ENCODE measurements around the gene KATNBL1.
"Not testable (repeated sequence)": the region's sequence is repeated elsewhere in the genome, so short reads cannot be mapped to it uniquely, and the experiment has no call there.

KATNBL1 gene

GRCh38 chr15:34193272-34193671 is 16.6 kb downstream of the KATNBL1 start:
- DNase-seq: not testable (repeated sequence)

DNA sequence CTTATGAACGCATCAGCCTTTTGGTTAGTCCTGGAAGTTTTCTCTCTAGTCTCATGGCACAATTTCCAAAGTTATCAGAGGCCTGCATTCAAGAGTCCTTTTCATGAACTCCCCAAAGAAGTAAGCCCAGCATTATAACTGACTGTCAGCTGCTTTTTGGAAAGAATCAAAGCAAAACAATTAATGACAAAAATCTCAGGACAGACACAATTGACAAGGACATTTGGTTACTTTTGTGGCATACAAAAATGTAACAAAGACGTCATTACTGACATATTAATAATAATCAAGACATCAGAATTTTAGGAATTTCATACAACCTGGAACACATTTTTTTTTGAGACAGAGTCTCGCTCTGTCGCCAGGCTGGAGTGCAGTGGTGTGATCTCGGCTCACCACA is 21.2 kb downstream of the KATNBL1 start:
- DNase-seq: no peak

GRCh38 chr15:34185666-34186065 is 24.2 kb downstream of the KATNBL1 start:
- DNase-seq: no peak

- DNase-seq: no peak
These were observed 27.0 kb downstream of the KATNBL1 start for GRCh38 chr15:34182942-34183341.

DNA sequence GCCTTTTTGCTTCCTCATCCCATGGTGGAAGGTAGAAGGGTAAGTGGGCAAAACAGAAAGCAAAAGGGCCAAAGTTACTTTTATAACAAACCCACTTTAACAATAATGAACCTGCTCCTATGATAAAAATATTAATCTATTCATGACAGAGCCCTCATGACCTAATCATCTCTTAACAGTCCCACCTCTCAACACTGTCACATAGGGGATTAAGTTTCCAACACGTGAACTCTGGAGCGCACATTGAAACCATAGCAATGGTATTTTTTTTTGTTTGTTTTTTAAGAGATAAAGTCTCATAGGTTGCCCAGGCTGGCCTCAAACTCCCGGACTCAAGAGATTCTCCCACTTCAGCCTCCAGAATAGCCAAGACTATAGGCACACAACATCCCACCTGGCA is 30.7 kb downstream of the KATNBL1 start:
- DNase-seq: no peak

GRCh38 chr15:34165987-34166573 is 43.8 kb downstream of the KATNBL1 start:
- not testable (repeated sequence) for DNase-seq

GRCh38 chr15:34161329-34161963 is 48.5 kb downstream of the KATNBL1 start:
- DNase-seq: no peak

GRCh38 chr15:34160735-34161134 is 49.2 kb downstream of the KATNBL1 start:
- no peak for DNase-seq

DNA sequence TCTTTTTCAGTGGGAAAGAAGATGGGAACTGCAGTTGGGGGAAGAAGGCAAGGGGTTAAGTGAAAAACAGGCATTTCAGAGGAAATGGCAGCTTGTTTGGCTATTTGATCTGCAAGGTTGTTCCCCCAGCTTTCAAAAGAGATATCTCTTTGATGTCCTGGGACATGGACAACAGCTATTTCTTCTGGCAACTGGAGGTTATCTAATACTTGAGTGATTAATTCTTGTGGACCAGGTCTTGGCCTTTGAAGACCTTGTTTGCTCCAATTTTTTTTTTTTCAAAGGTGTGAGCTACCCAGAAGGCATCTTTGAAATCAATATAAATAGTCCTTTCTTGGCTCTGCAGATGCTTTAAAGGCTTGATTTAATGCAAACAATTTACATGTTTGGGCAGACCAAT is 51.5 kb downstream of the KATNBL1 start:
- no peak for DNase-seq

GRCh38 chr15:34155859-34156258 is 54.0 kb downstream of the KATNBL1 start:
- no peak for DNase-seq

DNA sequence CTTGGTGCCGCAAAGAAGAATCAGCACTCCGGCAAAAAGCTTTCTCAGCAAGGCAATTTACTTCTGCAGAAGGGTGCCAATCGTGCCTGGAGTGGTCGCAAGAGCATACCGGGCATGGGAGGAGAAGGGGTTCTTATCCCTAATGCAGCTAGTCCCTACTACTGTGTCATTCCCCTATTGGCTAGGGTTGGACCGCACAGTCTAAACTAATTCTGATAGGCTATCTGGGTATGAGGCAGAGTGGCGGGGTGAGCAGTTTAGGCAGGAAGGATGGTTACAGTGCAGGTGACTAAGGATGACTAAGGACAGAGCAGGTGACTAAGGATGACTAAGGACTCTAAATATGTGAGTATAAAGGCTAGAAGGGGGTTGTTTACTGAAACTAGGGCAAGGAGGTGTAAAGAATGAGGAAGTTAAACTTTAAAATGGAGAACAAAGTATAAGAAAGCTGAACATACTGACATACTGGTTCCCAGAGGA is 55.1 kb downstream of the KATNBL1 start:
- no peak for DNase-seq

DNA sequence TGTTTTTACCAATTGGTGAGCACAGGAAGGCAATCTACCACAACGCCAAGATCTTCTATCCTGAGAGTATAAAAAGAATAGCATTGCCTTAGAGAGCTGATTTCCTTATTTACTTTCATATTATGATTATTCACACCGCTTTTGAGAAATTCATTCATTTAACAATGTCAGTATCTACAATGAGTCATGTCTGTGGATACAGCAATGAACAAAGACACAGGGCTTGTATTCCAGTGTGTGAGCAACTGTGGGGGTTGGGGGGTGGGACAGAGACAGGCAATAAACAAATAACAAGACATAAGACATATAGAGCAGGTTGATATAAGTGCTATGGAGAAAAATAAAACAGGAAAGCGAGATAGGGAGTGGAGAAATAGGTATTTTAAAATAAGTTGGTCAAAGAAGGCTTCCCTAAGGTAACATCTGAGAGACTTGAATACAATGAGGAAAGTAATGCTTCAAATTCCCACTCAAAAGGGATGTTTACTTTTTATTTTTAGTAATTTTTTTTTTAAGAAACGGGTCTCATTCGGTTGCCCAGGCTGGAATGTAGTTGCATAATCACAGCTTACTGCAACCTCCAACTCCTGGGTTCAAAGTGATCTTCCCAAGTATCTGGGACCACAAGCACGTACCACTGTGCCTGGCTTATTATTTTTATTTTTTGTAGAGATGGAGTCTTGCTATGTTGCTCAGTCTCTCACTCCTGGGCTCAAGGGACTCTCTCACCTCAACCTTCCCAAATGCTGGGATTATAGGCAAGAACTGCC is 62.3 kb downstream of the KATNBL1 start:
- DNase-seq: peak in 1 of 2 experiments; percentile 4

GRCh38 chr15:34133511-34133910 is 76.4 kb downstream of the KATNBL1 start:
- DNase-seq: no peak

DNA sequence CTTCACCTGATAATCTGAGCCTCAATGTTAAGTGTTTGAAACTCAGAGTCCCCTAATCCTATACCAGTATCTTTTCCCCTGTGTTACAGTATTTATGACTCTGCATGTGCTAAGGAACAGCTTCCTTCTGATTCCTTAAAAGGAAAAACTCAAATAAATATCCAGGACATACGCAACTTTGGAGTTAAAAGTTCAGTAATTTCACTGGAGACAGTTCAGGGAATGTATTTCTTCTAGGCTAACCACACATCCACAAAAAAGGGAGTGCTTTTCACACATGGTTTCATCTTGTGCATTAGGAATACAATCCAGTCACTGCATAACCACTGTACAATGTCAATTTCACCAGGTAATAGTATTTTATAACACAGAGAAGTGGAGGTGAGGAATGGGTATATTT is 77.0 kb downstream of the KATNBL1 start:
- no peak for DNase-seq

DNA sequence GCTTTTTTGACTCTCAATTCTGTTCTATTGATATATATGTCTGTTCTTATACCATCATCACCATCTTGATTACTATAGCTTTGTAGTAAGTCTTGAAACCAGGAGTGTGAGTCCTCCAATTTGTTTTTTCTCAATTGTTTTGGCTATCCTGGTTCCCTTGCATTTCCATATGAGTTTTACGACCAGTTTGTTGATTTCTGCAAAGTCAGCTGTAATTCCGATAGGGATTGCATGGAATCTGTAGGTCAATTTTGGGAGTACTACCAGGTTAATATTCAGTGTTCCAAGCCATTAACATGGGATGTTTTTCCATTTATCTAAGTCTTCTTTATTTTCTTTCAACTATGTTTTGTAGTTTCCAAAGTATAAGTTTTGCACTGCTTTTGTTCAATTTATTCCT is 81.0 kb downstream of the KATNBL1 start:
- no peak for DNase-seq

DNA sequence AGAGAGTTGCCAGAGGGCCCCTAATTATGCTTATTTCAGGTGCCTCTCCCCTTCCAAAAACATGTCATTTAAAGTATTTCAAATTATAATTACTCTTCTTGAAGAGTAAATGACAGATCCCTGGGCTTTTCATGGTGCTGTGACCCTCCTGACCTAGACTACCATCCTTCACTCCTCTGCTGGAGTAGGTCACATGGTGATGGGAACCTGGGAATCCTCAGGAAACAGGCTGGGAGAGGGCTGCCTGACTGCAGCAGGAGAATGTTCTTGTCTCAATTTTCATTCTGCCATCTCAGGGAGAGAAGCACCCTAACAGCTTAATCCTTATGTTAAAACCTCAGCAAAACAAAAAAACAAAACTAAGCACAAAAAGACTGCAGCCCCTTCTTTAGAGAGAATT is 83.4 kb downstream of the KATNBL1 start:
- no peak for DNase-seq

DNA sequence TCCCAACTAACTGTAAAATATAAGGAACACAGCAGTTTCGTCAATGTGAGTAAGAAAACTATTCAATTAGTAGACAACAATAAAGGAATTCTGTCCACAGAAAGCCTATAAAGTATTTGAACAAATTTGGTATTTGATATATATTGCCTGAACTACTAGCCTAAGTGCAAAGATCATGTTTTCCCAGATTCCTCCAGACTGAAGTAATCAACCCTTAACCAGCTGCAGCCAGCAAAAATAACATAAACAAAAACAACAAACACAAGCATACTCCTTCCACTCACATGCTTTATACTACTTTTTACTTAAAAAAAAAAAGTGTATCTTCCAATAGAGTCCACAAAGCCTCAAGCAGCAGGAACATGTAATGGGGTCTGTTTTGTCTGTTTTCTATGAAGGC is 84.0 kb downstream of the KATNBL1 start:
- DNase-seq: no peak

GRCh38 chr15:34124651-34125050 is 85.2 kb downstream of the KATNBL1 start:
- DNase-seq: no peak

- no peak for DNase-seq
These were observed 87.1 kb downstream of the KATNBL1 start for GRCh38 chr15:34122771-34123183.

GRCh38 chr15:34121786-34122185 is 88.1 kb downstream of the KATNBL1 start:
- DNase-seq: not testable (repeated sequence)

GRCh38 chr15:34120420-34120819 is 89.5 kb downstream of the KATNBL1 start:
- DNase-seq: not testable (repeated sequence)

DNA sequence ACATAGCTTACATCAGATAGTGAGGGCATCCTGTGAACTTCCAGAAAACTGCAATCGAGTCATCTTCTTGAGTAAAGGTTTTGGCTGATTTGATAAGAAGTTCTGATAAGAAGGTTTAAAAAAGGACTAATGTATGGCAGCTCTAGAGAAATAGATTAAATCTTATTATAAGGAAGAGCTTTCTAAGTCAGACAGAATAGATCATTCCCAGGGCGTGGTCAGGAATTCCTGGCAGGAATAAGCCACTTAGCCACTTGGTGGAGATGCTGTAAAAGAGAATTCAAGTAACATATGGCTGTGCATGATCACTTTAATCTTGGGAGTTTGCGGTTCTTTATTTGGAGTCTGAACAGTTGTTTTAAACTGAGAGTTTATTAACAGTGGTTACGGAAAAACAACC is 90.6 kb downstream of the KATNBL1 start:
- DNase-seq: peak in 1 of 2 experiments; percentile 3

GRCh38 chr15:34116620-34117019 is 93.3 kb downstream of the KATNBL1 start:
- no peak for DNase-seq

DNA sequence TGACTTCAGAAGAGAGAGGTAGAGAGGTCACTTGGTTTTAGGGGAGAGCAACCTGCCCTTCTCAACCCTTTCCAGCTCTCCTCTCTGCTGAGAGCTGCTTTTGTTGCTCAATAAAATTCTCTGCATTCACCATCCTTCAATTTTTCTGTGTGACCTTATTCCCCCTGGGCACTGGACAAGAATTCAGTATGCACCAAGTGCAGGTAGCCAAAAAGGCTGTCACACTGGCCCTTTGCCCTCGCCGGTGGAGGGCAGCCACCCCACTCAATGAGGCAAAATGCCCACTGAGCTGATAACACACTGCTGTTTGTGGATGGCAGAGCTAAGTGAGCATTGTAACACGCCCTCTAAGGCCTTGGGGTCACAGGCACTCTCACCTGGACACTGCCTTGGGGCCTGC is 95.2 kb downstream of the KATNBL1 start:
- no peak for DNase-seq
